Measurements from ENCODE around the gene KRT12.

Gene KRT12

GRCh38 chr17:40833882-40834281 lies 33.1 kb downstream of the KRT12 start:
- Mint-ChIP-seq H3K9me3 (no peaks in the 10 kb centered on the region), H3K4me1 (no peaks in the 10 kb centered on the region), H3K27ac (no peak overlapping the region), H3K36me3 (peaks cover 11% of the 10 kb centered on the region), H3K4me3 (no peak overlapping the region)
- DNase-seq (ENCODE audit: low spot score in 2 of 2), result no peak
- ATAC-seq, result no peak

- Mint-ChIP-seq H3K36me3 (peaks cover 11% of the 10 kb centered on the region), H3K9me3 (no peaks in the 10 kb centered on the region), H3K27ac (no peak overlapping the region), H3K4me3 (no peak overlapping the region), H3K4me1 (no peaks in the 10 kb centered on the region)
- DNase-seq (ENCODE audit: low spot score in 2 of 2) (no peak), ATAC-seq (no peak)
Observed at GRCh38 chr17:40832840-40833239, 34.2 kb downstream of the KRT12 start.

- ATAC-seq, result no peak
- Mint-ChIP-seq H3K4me3 (no peak overlapping the region), H3K9me3 (no peaks in the 10 kb centered on the region), H3K27ac (no peak overlapping the region), H3K36me3 (peaks cover 11% of the 10 kb centered on the region), H3K4me1 (no peaks in the 10 kb centered on the region)
- DNase-seq (ENCODE audit: low spot score in 2 of 2), result no peak
Observed at GRCh38 chr17:40830085-40830776, 36.8 kb downstream of the KRT12 start.

- H3K4me3 Mint-ChIP-seq, result no peak overlapping the region
Observed at GRCh38 chr17:40828454-40829044, 38.5 kb downstream of the KRT12 start.

GRCh38 chr17:40827746-40828453 lies 39.1 kb downstream of the KRT12 start:
- Mint-ChIP-seq H3K9me3 (no peaks in the 10 kb centered on the region), H3K27ac (no peak overlapping the region), H3K4me1 (no peaks in the 10 kb centered on the region), H3K36me3 (no peaks in the 10 kb centered on the region), H3K4me3 (no peak overlapping the region)
- ATAC-seq (peak; percentile 80), DNase-seq (ENCODE audit: low spot score in 2 of 2) (no peak)

More at GRCh38 chr17:40828454-40829044, 38.5 kb downstream of the KRT12 start:
- no peaks in the 10 kb centered on the region for H3K4me1 Mint-ChIP-seq
- H3K36me3 Mint-ChIP-seq, result no peaks in the 10 kb centered on the region
- DNase-seq (ENCODE audit: low spot score in 2 of 2), result no peak
- no peak overlapping the region for H3K27ac Mint-ChIP-seq
- H3K9me3 Mint-ChIP-seq, result no peaks in the 10 kb centered on the region
- no peak for ATAC-seq

GRCh38 chr17:40825599-40825998 lies 41.4 kb downstream of the KRT12 start:
- no peak for DNase-seq (ENCODE audit: low spot score in 2 of 2)
- no peaks in the 10 kb centered on the region for H3K36me3 Mint-ChIP-seq
- no peaks in the 10 kb centered on the region for H3K9me3 Mint-ChIP-seq
- no peak overlapping the region for H3K4me3 Mint-ChIP-seq
- H3K27ac Mint-ChIP-seq, result no peak overlapping the region
- H3K4me1 Mint-ChIP-seq, result peaks cover 1% of the 10 kb centered on the region
- no peak for ATAC-seq

- H3K9me3 Mint-ChIP-seq, result no peaks in the 10 kb centered on the region
Observed at GRCh38 chr17:40824015-40824832, 42.8 kb downstream of the KRT12 start.

GRCh38 chr17:40822132-40822812 lies 44.8 kb downstream of the KRT12 start, which contains the start of gene KRT10:
KRT10 (minus strand) TSS chr17:40822614; CDS start chr17:40822585, 29 bp downstream.
- no peak for DNase-seq (ENCODE audit: low spot score in 2 of 2)
- Mint-ChIP-seq H3K4me3 (no peak within 1 kb of the TSS), H3K4me1 (peaks cover 17% of the 10 kb centered on the region), H3K9me3 (no peaks in the 10 kb centered on the region), H3K27ac (no peak within 1 kb of the TSS), H3K36me3 (peaks cover 13% of the 10 kb centered on the region)
- no peak for ATAC-seq

More at GRCh38 chr17:40824015-40824832, 42.8 kb downstream of the KRT12 start:
- Mint-ChIP-seq H3K36me3 (no peaks in the 10 kb centered on the region), H3K27ac (no peak overlapping the region), H3K4me1 (peaks cover 13% of the 10 kb centered on the region), H3K4me3 (no peak overlapping the region)
- ATAC-seq (no peak), DNase-seq (ENCODE audit: low spot score in 2 of 2) (no peak)

- Mint-ChIP-seq H3K4me1 (peaks cover 20% of the 10 kb centered on the region), H3K9me3 (no peaks in the 10 kb centered on the region), H3K4me3 (no peak overlapping the region), H3K27ac (no peak overlapping the region), H3K36me3 (peaks cover 19% of the 10 kb centered on the region)
- ATAC-seq, result no peak
- DNase-seq (ENCODE audit: low spot score in 2 of 2), result no peak
Observed at GRCh38 chr17:40821536-40821935, 45.5 kb downstream of the KRT12 start.

- DNase-seq (ENCODE audit: low spot score in 2 of 2) (peak in 1 of 2 donors; percentile 70), ATAC-seq (peak; percentile 78)
- Mint-ChIP-seq H3K9me3 (no peaks in the 10 kb centered on the region), H3K4me3 (peak overlapping the region; percentile 81), H3K4me1 (peaks cover 20% of the 10 kb centered on the region), H3K27ac (peak overlapping the region; percentile 94), H3K36me3 (peaks cover 22% of the 10 kb centered on the region)
Observed at GRCh38 chr17:40820228-40820838, 46.7 kb downstream of the KRT12 start.

GRCh38 chr17:40819528-40820125 lies 47.4 kb downstream of the KRT12 start:
- Mint-ChIP-seq H3K4me3 (peak overlapping the region; percentile 81), H3K4me1 (peaks cover 20% of the 10 kb centered on the region), H3K9me3 (no peaks in the 10 kb centered on the region), H3K27ac (peak overlapping the region; percentile 94), H3K36me3 (peaks cover 24% of the 10 kb centered on the region)
- ATAC-seq (peak; percentile 26), DNase-seq (ENCODE audit: low spot score in 2 of 2) (no peak)

GRCh38 chr17:40818733-40819527 lies 48.1 kb downstream of the KRT12 start:
- peak; percentile 81 for ATAC-seq
- peak; percentile 81 to 91 for DNase-seq (ENCODE audit: low spot score in 2 of 2)
- Mint-ChIP-seq H3K4me3 (peak overlapping the region; percentile 81), H3K27ac (peak overlapping the region; percentile 94), H3K9me3 (no peaks in the 10 kb centered on the region), H3K4me1 (peaks cover 20% of the 10 kb centered on the region), H3K36me3 (peaks cover 24% of the 10 kb centered on the region)

GRCh38 chr17:40818343-40818732 lies 48.7 kb downstream of the KRT12 start:
- Mint-ChIP-seq H3K4me3 (peak overlapping the region; percentile 81), H3K4me1 (peaks cover 20% of the 10 kb centered on the region), H3K9me3 (no peaks in the 10 kb centered on the region), H3K27ac (peak overlapping the region; percentile 94), H3K36me3 (peaks cover 24% of the 10 kb centered on the region)
- DNase-seq (ENCODE audit: low spot score in 2 of 2), result peak in 1 of 2 donors; percentile 40
- ATAC-seq, result no peak
